ENCODE results near the gene SRP19.

SRP19 gene

DNA sequence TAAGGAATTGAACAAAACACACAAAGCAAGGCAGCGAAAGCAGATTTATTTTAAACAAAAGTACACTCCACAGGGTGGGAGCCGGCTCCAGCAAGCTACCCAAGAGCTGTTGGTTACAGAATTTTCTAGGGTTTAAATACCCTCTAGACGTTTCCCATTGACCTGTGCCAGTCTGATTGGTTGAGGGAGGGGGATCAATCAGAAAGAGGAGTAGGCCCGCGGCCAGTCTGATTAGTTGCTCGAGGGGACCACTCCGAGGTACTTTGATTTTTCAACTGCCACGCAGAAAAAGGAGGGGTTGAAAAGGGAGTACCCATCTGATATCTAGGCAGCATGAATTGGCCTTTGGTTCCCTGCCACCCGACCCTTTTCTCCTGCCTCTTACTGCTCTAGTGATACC lies 998 bp downstream of the SRP19 start:
- H3K4me1 Mint-ChIP-seq: peaks cover 30% of the 10 kb centered on the region
- peaks cover 20% of the 10 kb centered on the region for H3K27me3 Mint-ChIP-seq (ENCODE audit: low read depth, poor library complexity)
- TF ChIP-seq, protein P1, sequence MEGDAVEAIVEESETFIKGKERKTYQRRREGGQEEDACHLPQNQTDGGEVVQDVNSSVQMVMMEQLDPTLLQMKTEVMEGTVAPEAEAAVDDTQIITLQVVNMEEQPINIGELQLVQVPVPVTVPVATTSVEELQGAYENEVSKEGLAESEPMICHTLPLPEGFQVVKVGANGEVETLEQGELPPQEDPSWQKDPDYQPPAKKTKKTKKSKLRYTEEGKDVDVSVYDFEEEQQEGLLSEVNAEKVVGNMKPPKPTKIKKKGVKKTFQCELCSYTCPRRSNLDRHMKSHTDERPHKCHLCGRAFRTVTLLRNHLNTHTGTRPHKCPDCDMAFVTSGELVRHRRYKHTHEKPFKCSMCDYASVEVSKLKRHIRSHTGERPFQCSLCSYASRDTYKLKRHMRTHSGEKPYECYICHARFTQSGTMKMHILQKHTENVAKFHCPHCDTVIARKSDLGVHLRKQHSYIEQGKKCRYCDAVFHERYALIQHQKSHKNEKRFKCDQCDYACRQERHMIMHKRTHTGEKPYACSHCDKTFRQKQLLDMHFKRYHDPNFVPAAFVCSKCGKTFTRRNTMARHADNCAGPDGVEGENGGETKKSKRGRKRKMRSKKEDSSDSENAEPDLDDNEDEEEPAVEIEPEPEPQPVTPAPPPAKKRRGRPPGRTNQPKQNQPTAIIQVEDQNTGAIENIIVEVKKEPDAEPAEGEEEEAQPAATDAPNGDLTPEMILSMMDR (IDR thresholded peaks at IDR 0.05): no peak
- H3K9me3 Mint-ChIP-seq: peaks cover 10% of the 10 kb centered on the region
- H3K27ac Mint-ChIP-seq: peak overlapping the region; percentile 96
- H3K36me3 Mint-ChIP-seq (ENCODE audit: low read depth): peaks cover 27% of the 10 kb centered on the region
- H3K4me3 Mint-ChIP-seq: peak overlapping the region; percentile 98
- peak; percentile 18 for DNase-seq

DNA sequence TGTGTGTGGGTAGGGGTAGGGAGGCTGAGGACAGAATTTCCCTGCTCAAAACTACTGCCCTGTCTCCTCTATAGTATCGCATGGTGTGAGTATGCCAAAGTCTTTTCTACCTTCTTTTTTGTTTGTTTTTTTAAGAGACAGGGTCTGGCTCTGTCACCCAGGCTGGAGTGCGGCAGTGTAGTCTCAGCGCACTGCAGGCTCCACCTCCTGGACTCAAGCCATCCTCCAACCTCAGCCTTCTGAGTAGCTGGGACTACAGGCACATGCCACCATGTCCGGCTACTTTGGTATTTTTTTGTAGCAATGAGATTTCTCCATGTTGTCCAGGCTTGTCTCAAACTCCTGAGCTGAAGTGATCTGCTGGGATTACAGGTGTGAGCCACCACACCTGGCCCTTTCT lies 2.5 kb downstream of the SRP19 start:
- DNase-seq: no peak
- Mint-ChIP-seq H3K27me3 (ENCODE audit: low read depth, poor library complexity) (peaks cover 6% of the 10 kb centered on the region), H3K4me1 (peaks cover 30% of the 10 kb centered on the region), H3K36me3 (ENCODE audit: low read depth) (peaks cover 40% of the 10 kb centered on the region), H3K4me3 (peak overlapping the region; percentile 98), H3K27ac (no peak overlapping the region), H3K9me3 (peaks cover 10% of the 10 kb centered on the region)
- TF ChIP-seq, protein P1 (IDR thresholded peaks at IDR 0.05): no peak

DNA sequence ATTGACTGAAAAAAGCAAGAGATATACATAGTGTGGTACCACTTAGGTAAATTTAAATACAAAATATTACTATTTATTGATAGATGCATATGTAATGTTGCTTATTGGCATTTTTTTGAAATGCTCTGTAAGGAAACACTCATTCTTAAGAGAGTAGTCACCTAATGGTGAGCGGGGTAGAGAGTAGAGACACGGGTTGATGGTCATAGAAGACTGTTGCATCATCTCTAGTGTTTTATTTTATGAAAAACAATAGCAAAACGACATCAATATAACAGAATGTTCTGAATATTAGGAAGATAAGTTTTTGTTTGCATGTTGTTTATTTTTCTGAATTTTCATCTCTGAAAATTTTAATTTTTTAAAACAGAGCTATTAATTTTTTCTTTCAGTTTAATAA lies 4.0 kb downstream of the SRP19 start:
- DNase-seq: no peak
- Mint-ChIP-seq H3K27me3 (ENCODE audit: low read depth, poor library complexity) (no peaks in the 10 kb centered on the region), H3K36me3 (ENCODE audit: low read depth) (peaks cover 56% of the 10 kb centered on the region), H3K9me3 (peaks cover 6% of the 10 kb centered on the region), H3K4me1 (peaks cover 30% of the 10 kb centered on the region), H3K4me3 (no peak overlapping the region), H3K27ac (no peak overlapping the region)
- TF ChIP-seq, protein P1 (IDR thresholded peaks at IDR 0.05): no peak

DNA sequence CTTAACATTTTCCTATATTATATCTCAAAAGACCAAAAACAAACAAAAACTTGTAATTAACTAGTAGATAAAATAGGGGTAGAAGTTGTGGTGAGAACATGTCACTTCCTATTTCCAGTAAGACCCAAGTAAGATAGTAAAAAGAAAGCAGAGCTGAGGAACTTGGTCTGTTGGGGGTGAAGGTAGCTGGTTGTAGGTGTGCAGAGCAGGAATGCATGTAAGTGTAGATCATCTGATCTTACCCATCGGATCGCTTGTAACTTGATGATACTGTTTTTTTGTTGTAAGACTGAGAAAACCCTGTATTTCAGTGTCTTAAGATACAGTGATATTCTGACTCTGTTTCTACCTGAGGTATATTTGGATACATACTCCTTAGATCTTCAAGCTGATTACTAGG lies 5.7 kb downstream of the SRP19 start:
- H3K9me3 Mint-ChIP-seq: no peaks in the 10 kb centered on the region
- H3K36me3 Mint-ChIP-seq (ENCODE audit: low read depth): peaks cover 68% of the 10 kb centered on the region
- TF ChIP-seq, protein P1 (IDR thresholded peaks at IDR 0.05): no peak
- no peak for DNase-seq
- peaks cover 22% of the 10 kb centered on the region for H3K4me1 Mint-ChIP-seq
- no peak overlapping the region for H3K4me3 Mint-ChIP-seq
- H3K27me3 Mint-ChIP-seq (ENCODE audit: low read depth, poor library complexity): no peaks in the 10 kb centered on the region
- H3K27ac Mint-ChIP-seq: no peak overlapping the region

DNA sequence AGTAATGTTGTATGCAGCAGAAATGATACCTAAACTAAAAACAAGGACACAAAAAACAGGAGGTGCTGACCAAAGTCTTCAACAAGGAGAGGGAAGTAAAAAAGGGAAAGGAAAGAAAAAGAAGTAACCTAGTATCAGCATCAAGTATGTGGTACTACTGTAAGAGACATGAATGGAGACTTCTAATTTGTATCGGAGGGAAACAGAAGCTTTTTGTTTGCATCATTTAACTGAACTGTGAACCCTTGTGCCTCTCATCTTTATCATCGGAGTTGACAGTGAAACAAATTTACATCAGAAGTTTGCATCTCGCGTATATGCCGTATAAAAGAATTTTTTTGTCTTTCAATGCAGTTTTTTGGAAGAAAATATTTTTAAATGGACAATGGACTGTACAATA lies 6.3 kb downstream of the SRP19 start:
- no peak overlapping the region for H3K4me3 Mint-ChIP-seq
- DNase-seq: no peak
- H3K27me3 Mint-ChIP-seq (ENCODE audit: low read depth, poor library complexity): no peaks in the 10 kb centered on the region
- H3K27ac Mint-ChIP-seq: no peak overlapping the region
- TF ChIP-seq, protein P1 (IDR thresholded peaks at IDR 0.05): no peak
- H3K36me3 Mint-ChIP-seq (ENCODE audit: low read depth): peaks cover 71% of the 10 kb centered on the region
- peaks cover 15% of the 10 kb centered on the region for H3K4me1 Mint-ChIP-seq
- H3K9me3 Mint-ChIP-seq: no peaks in the 10 kb centered on the region

DNA sequence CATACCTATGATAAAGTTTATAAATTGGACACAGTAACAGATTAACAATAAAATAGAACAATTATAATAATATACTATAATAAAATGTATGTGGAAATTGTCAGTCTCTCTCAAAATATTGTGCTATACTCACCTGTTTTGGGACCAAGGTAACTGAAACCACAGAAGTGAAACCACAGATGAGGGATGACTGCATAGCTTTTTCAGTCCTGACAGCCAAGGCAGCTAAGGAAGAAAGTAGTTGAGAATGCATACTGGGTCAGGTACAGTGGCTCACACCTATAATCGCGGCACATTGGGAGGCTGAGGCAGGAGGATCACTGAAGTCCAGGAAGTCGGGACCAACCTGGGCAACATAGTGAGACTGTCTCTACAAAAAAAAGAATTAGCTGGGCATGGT lies 8.9 kb downstream of the SRP19 start:
- Mint-ChIP-seq H3K27me3 (ENCODE audit: low read depth, poor library complexity) (peaks cover 3% of the 10 kb centered on the region), H3K27ac (no peak overlapping the region), H3K36me3 (ENCODE audit: low read depth) (peaks cover 64% of the 10 kb centered on the region), H3K9me3 (no peaks in the 10 kb centered on the region), H3K4me3 (no peak overlapping the region), H3K4me1 (no peaks in the 10 kb centered on the region)
- no peak for DNase-seq
- TF ChIP-seq, protein P1 (IDR thresholded peaks at IDR 0.05): no peak

All from nephron progenitor cell (in vitro differentiated cells).